Parathyroid adenoma (tissue), 2 donors: ENCODE measurements around the gene PPARA.

Experiments
- H2AFZ ChIP-seq: fragments of 300-600 bp; sonication (generic); one replicate; pipeline ENCODE4 v1.7.0; 2017; ENCODE audit warnings: antibody characterized with exemption, mild to moderate bottlenecking
- H3K27ac ChIP-seq: fragments of 300-600 bp; sonication (generic); one replicate; pipeline ENCODE4 v1.7.0; 2017
- H3K27me3 ChIP-seq: fragments of 300-600 bp; sonication (generic); one replicate; pipeline ENCODE4 v1.7.0; 2017; ENCODE audit warnings: low read length; ENCODE audit not compliant: control insufficient read depth, insufficient read depth
- H3K36me3 ChIP-seq: fragments of 300-600 bp; sonication (generic); one replicate; pipeline ENCODE4 v1.7.0; 2017; ENCODE audit warnings: low read length; ENCODE audit not compliant: control insufficient read depth, insufficient read depth
- H3K4me1 ChIP-seq: fragments of 300-600 bp; sonication (generic); one replicate; pipeline ENCODE4 v1.7.0; 2017; ENCODE audit warnings: control low read depth
- H3K4me2 ChIP-seq: fragments of 300-600 bp; sonication (generic); one replicate; pipeline ENCODE4 v1.7.0; 2017; ENCODE audit warnings: low read length
- H3K4me3 ChIP-seq: fragments of 300-600 bp; sonication (generic); one replicate; pipeline ENCODE4 v1.7.0; 2017; ENCODE audit warnings: low read depth, low read length
- H3K79me2 ChIP-seq: fragments of 300-600 bp; sonication (generic); one replicate; pipeline ENCODE4 v1.7.0; 2017; ENCODE audit warnings: control low read depth
- H3K9ac ChIP-seq: fragments of 300-600 bp; sonication (generic); one replicate; pipeline ENCODE4 v1.7.0; 2017; ENCODE audit warnings: mild to moderate bottlenecking
- H3K9me3 ChIP-seq: fragments of 300-600 bp; sonication (generic); one replicate; pipeline ENCODE4 v1.7.0; 2017; ENCODE audit warnings: low read length; ENCODE audit not compliant: control insufficient read depth
- CTCF ChIP-seq: fragments of 300-600 bp; sonication (generic); IDR thresholded peaks from one replicate; pipeline ENCODE4 v1.7.0; 2017; ENCODE audit warnings: antibody characterized with exemption, mild to moderate bottlenecking
- donor health status: primary hyperparathyroidism.

Gene PPARA

GRCh38 chr22:46178755-46179505 is 28.6 kb downstream of the PPARA start:
- no peaks in the 10 kb centered on the region for H3K79me2 ChIP-seq
- H3K36me3 ChIP-seq = no peaks in the 10 kb centered on the region
- no peak overlapping the region for H3K4me3 ChIP-seq

GRCh38 chr22:46179748-46180147 is 29.4 kb downstream of the PPARA start:
- no peak overlapping the region for H2AFZ ChIP-seq
- H3K9me3 ChIP-seq = no peaks in the 10 kb centered on the region
- no peak overlapping the region for H3K4me2 ChIP-seq
- H3K27ac ChIP-seq = no peak overlapping the region
- no peaks in the 10 kb centered on the region for H3K79me2 ChIP-seq
- H3K4me1 ChIP-seq = no peaks in the 10 kb centered on the region
- H3K36me3 ChIP-seq = no peaks in the 10 kb centered on the region
- H3K9ac ChIP-seq = no peak overlapping the region
- H3K27me3 ChIP-seq = no peaks in the 10 kb centered on the region
- TF ChIP-seq CTCF = no peak
- H3K4me3 ChIP-seq = no peak overlapping the region

More at GRCh38 chr22:46178755-46179505, 28.6 kb downstream of the PPARA start:
- Histone ChIP-seq H3K9ac (no peak overlapping the region), H3K27ac (no peak overlapping the region), H3K9me3 (no peaks in the 10 kb centered on the region), H3K4me2 (no peak overlapping the region), H3K27me3 (no peaks in the 10 kb centered on the region), H3K4me1 (no peaks in the 10 kb centered on the region), H2AFZ (no peak overlapping the region)
- TF ChIP-seq CTCF = no peak

- no peaks in the 10 kb centered on the region for H3K27me3 ChIP-seq
- no peaks in the 10 kb centered on the region for H3K36me3 ChIP-seq
- no peaks in the 10 kb centered on the region for H3K79me2 ChIP-seq
- no peak overlapping the region for H3K27ac ChIP-seq
- H3K4me1 ChIP-seq = no peaks in the 10 kb centered on the region
- TF ChIP-seq CTCF = no peak
- H3K4me2 ChIP-seq = no peak overlapping the region
- no peak overlapping the region for H2AFZ ChIP-seq
- no peaks in the 10 kb centered on the region for H3K9me3 ChIP-seq
- no peak overlapping the region for H3K9ac ChIP-seq
- no peak overlapping the region for H3K4me3 ChIP-seq
These were observed 30.2 kb downstream of the PPARA start for GRCh38 chr22:46180370-46181137.

GRCh38 chr22:46183733-46184132 is 33.4 kb downstream of the PPARA start:
- no peak overlapping the region for H3K4me2 ChIP-seq
- H3K9me3 ChIP-seq = no peaks in the 10 kb centered on the region
- H3K79me2 ChIP-seq = no peaks in the 10 kb centered on the region
- no peak for TF ChIP-seq CTCF
- no peak overlapping the region for H3K9ac ChIP-seq
- H3K27ac ChIP-seq = no peak overlapping the region
- H3K27me3 ChIP-seq = no peaks in the 10 kb centered on the region
- H2AFZ ChIP-seq = no peak overlapping the region
- no peaks in the 10 kb centered on the region for H3K4me1 ChIP-seq
- H3K36me3 ChIP-seq = no peaks in the 10 kb centered on the region
- H3K4me3 ChIP-seq = no peak overlapping the region
